Measurements from ENCODE around the gene TSPAN32. TPM values are rescaled to one million over a fixed set of nuclear protein-coding genes. Genes with fewer than 3 reads are reported as not detected.

The TSPAN32 gene
- total RNA-seq, 1 donor from 2014 or later = not detected

GRCh38 chr11:2267851-2268728, 33.7 kb upstream of the TSPAN32 start:
- TF ChIP-seq CTCF (IDR thresholded peaks at IDR 0.05) = no peak
- DNase-seq (ENCODE audit: low spot score) = no peak

DNA sequence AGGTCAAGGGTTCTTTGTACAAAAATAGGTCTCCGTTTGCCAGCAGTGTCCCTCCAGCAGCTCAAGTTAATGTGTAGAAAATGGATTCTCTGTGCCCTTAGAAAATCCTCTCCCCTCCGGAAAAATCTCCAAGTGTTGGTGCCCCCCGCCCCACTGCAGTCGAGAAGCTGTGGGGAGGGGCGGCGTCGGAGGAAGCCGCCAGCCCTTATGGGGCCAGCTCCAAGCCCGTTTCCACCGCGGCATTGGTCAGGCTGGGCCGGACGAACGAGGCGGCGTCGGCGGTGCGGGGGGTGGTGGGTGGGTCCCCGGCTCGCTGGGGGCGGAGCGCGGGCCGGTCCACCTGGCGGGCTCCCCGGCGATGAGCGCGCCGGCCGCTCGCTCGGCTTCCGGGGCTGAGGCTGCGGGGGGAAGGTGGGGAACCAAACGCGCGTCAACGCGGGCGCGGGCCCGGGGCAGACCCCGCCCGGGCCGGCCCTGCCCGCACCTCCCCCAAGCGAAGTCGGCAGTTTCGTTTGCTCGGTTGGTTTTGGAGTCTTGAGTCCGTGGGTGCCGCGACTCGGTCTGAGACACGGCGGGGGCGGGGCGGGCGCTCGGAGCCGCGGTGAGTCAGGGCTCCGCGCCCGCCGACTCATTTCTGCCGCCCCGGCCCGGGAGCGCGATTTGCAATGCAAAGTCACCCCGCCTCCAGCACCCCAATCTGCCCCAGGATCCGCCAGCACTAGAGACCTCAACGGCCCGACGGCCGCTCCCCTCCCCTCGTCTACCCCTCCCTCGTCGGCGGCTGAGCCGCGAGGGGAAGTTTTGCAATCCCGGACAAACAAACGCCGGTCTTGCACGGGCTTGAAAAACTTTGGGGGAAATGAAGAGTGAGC, 32.8 kb upstream of the TSPAN32 start:
- Mint-ChIP-seq H3K9me3 (ENCODE audit: low read depth) (no peaks in the 10 kb centered on the region), H3K27me3 (ENCODE audit: low read depth) (peaks cover 46% of the 10 kb centered on the region), H3K4me1 (ENCODE audit: low read depth) (no peaks in the 10 kb centered on the region), H3K4me3 (ENCODE audit: unreplicated experiment) (peak overlapping the region; percentile 49), H3K36me3 (ENCODE audit: low read depth) (no peaks in the 10 kb centered on the region), H3K27ac (ENCODE audit: unreplicated experiment) (no peak overlapping the region)
- no peak for DNase-seq (ENCODE audit: low spot score)
- TF ChIP-seq CTCF (IDR thresholded peaks at IDR 0.05) = no peak

More at GRCh38 chr11:2267851-2268728, 33.7 kb upstream of the TSPAN32 start:
- H3K4me1 Mint-ChIP-seq (ENCODE audit: low read depth) = no peaks in the 10 kb centered on the region
- H3K27me3 Mint-ChIP-seq (ENCODE audit: low read depth) = peaks cover 39% of the 10 kb centered on the region
- H3K27ac Mint-ChIP-seq (ENCODE audit: unreplicated experiment) = no peak overlapping the region
- H3K4me3 Mint-ChIP-seq (ENCODE audit: unreplicated experiment) = peak overlapping the region; percentile 1
- no peaks in the 10 kb centered on the region for H3K36me3 Mint-ChIP-seq (ENCODE audit: low read depth)
- H3K9me3 Mint-ChIP-seq (ENCODE audit: low read depth) = no peaks in the 10 kb centered on the region

DNA sequence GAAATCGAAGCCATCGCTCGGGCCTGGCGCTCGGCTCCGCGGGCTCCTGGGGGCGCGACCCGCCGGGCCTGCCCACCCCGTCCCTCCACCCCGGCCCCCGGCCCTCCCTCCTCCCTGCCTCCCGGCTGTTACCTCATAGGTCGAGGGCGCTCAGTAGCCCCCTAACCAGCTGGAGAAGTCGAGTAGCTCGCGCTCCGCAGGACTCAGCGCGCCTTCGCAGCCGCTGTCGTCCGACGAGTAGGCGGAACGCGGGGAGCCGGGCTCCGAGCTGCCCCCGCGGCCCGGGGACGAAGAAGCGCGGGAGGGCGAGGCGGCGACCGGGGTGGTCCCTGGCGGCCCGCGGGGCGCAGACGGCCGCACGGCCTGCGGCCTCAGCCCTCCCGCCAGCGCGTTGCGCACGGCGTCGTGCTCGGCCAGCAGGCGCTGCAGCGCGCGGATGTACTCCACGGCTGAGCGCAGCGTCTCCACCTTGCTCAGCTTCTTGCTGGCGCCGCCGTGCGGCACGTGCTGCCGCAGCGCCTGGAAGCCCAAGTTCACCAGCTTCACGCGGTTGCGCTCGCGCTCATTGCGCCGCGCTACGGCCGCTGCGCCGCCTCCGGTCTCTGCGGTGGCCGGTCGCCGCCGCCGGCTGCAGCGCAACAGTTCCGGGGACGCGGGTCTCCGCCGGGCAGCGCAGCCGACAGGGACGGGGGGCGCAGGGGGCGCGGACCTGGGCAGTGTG, 32.1 kb upstream of the TSPAN32 start:
- TF ChIP-seq CTCF (IDR thresholded peaks at IDR 0.05) = peak; percentile 46
- no peaks in the 10 kb centered on the region for H3K36me3 Mint-ChIP-seq (ENCODE audit: low read depth)
- peaks cover 54% of the 10 kb centered on the region for H3K27me3 Mint-ChIP-seq (ENCODE audit: low read depth)
- peak overlapping the region; percentile 36 for H3K4me3 Mint-ChIP-seq (ENCODE audit: unreplicated experiment)
- H3K9me3 Mint-ChIP-seq (ENCODE audit: low read depth) = no peaks in the 10 kb centered on the region
- H3K27ac Mint-ChIP-seq (ENCODE audit: unreplicated experiment) = no peak overlapping the region
- no peak for DNase-seq (ENCODE audit: low spot score)
- H3K4me1 Mint-ChIP-seq (ENCODE audit: low read depth) = no peaks in the 10 kb centered on the region

- Mint-ChIP-seq H3K36me3 (ENCODE audit: low read depth) (no peaks in the 10 kb centered on the region), H3K27ac (ENCODE audit: unreplicated experiment) (no peak within 1 kb of the TSS), H3K9me3 (ENCODE audit: low read depth) (no peaks in the 10 kb centered on the region), H3K27me3 (ENCODE audit: low read depth) (peaks cover 54% of the 10 kb centered on the region), H3K4me3 (ENCODE audit: unreplicated experiment) (peak within 1 kb of the TSS; percentile 36), H3K4me1 (ENCODE audit: low read depth) (no peaks in the 10 kb centered on the region)
- TF ChIP-seq CTCF (IDR thresholded peaks at IDR 0.05) = no peak
- no peak for DNase-seq (ENCODE audit: low spot score)
These were observed 31.3 kb upstream of the TSPAN32 start, which contains the start of gene ASCL2 for GRCh38 chr11:2270322-2271076. TSS of gene ASCL2 (minus strand) at chr11:2270588. CDS start at chr11:2270332, 256 bp downstream.
